GM12878 (cell line): ENCODE measurements around the gene EHD4. TPM values are rescaled to one million over a fixed set of nuclear protein-coding genes. Genes with fewer than 3 reads are reported as not detected.

Source experiments
- ASH2L ChIP-seq: fragments of 300-600, 200-600 bp; sonication (generic); IDR thresholded peaks from 2 replicates; pipeline ENCODE4 v1.6.1; 2017; ENCODE audit warnings: low read depth, mild to moderate bottlenecking, borderline replicate concordance
- BCL11A ChIP-seq: IDR thresholded peaks from 2 replicates; pipeline ENCODE4 v1.6.1; 2011; ENCODE audit warnings: low read depth, low read length
- CHD1 ChIP-seq: IDR thresholded peaks from 2 replicates; pipeline ENCODE4 v1.6.1; 2012; ENCODE audit warnings: low read depth, low read length, improper control_type of control experiment
- DPF2 ChIP-seq: fragments of 450-650 bp; IDR thresholded peaks from 2 replicates; pipeline ENCODE4 v1.6.1; 2017; ENCODE audit warnings: mild to moderate bottlenecking
- E4F1 ChIP-seq: fragments of 450-650 bp; IDR thresholded peaks from 2 replicates; pipeline ENCODE4 v1.6.1; 2018; ENCODE audit warnings: borderline replicate concordance, mild to moderate bottlenecking; ENCODE audit not compliant: partially characterized antibody
- GABPA ChIP-seq: IDR thresholded peaks from 2 replicates; pipeline ENCODE4 v1.6.1; 2014; ENCODE audit warnings: antibody characterized with exemption, low read depth, mild to moderate bottlenecking, inconsistent platforms
- GATAD2B ChIP-seq: fragments of 450-650 bp; conservative IDR thresholded peaks from 2 replicates; pipeline ENCODE4 v1.6.1; 2017; ENCODE audit warnings: low read depth, mild to moderate bottlenecking, moderate library complexity
- JUNB ChIP-seq: IDR thresholded peaks from 2 replicates; pipeline ENCODE4 v1.6.1; 2016; ENCODE audit warnings: antibody characterized with exemption, mild to moderate bottlenecking
- NR2C1 ChIP-seq: fragments of 450-650 bp; IDR thresholded peaks from 2 replicates; pipeline ENCODE4 v1.6.1; 2017; ENCODE audit warnings: antibody characterized with exemption, mild to moderate bottlenecking, moderate library complexity
- PAX5 ChIP-seq: IDR thresholded peaks from 2 replicates; pipeline ENCODE4 v1.6.1; 2011; ENCODE audit warnings: low read depth, low read length, borderline replicate concordance
- POLR2A ChIP-seq: IDR thresholded peaks from 2 replicates; pipeline ENCODE4 v1.6.1; 2011; ENCODE audit warnings: low read depth, mild to moderate bottlenecking, low read length
- PRDM15 ChIP-seq: fragments of 450-650 bp; formaldehyde crosslinking; IDR thresholded peaks from 2 replicates; pipeline ENCODE4 v1.4.0; 2020; ENCODE audit warnings: mild to moderate bottlenecking, moderate library complexity
- RBBP5 ChIP-seq: fragments of 200-600 bp; sonication (generic); conservative IDR thresholded peaks from 2 replicates; pipeline ENCODE4 v1.6.1; 2016
- SMC3 ChIP-seq: IDR thresholded peaks from 2 replicates; pipeline ENCODE4 v1.6.1; 2011; ENCODE audit warnings: low read length, improper control_type of control experiment, borderline replicate concordance
- SUPT20H ChIP-seq: IDR thresholded peaks from 2 replicates; pipeline ENCODE4 v1.6.1; 2011; ENCODE audit warnings: low read depth, mild to moderate bottlenecking, low read length, moderate library complexity, borderline replicate concordance; ENCODE audit not compliant: control insufficient read depth
- TCF3 ChIP-seq: IDR thresholded peaks from 2 replicates; pipeline ENCODE4 v1.6.1; 2012; ENCODE audit warnings: low read depth, mild to moderate bottlenecking, low read length, borderline replicate concordance; ENCODE audit not compliant: insufficient read depth
- ZNF24 ChIP-seq: fragments of 450-650 bp; IDR thresholded peaks from 2 replicates; pipeline ENCODE4 v1.6.1; 2017; ENCODE audit warnings: antibody characterized with exemption, mild to moderate bottlenecking
- ZNF274 ChIP-seq: IDR thresholded peaks from one replicate; pipeline ENCODE4 v1.8.0; 2011; ENCODE audit not compliant: insufficient read length, insufficient read depth
- ZNF687 ChIP-seq: fragments of 450-650 bp; IDR thresholded peaks from 2 replicates; pipeline ENCODE4 v1.6.1; 2017; ENCODE audit warnings: mild to moderate bottlenecking, moderate library complexity
- polyA plus RNA-seq, 11 experiments: library from polyadenylated mRNA; depleted of rRNA in 4 of 11; unstranded in 6 of 11; stranded (reverse) in 5 of 11; fragments of >200 nt; fragmentation: Nextera tagmentation in 4 of 11; fragmentation: Illumina TruSeq in 1 of 11; extraction: Ambion mirVana in 4 of 11; extraction: Trizol in 1 of 11; gene quantifications; 1 replicate in 1 of 11; 2 replicates in 10 of 11; pipeline versions ENCODE4 v1.2.1 to v1.2.3, GENCODE V29; 2011 to 2016; ENCODE audit warnings: inconsistent platforms in 2 of 11, missing spikeins in 2 of 11, low read depth in 1 of 11
- total RNA-seq, 4 experiments: library from RNA; depleted of rRNA in 3 of 4; stranded (reverse); fragments of >200 nt in 3 of 4; fragmentation: Illumina TruSeq in 1 of 4; extraction: Trizol in 1 of 4; gene quantifications; 2 replicates each; pipeline versions ENCODE4 v1.2.1 to v1.2.3, GENCODE V29; 2013 to 2021
- TF ChIP-seq, protein P1 (sequence below): IDR thresholded peaks from 2 replicates; pipeline ENCODE4 v1.6.1; 2011; ENCODE audit warnings: low read depth, low read length, improper control_type of control experiment, borderline replicate concordance

EHD4 gene
- total and polyA plus RNA-seq, 10 of the 15 experiments (the other 5 are each of a cell fraction or from before 2014, with no cell fraction given): 4.2 to 62.9 (median 44.7) TPM

- TF ChIP-seq PRDM15 (CRISPR knock-in tag) (no peak), ASH2L (no peak), ZNF687 (0 out of 2 replicates have a peak, but pooled peaks have one; percentile 15), ZNF274 (no peak), JUNB (0 out of 2 replicates have a peak, but pooled peaks have one; percentile 3), POLR2A (peak; percentile 34; the same call in 1 of the 2 replicates), SMC3 (no peak), TCF3 (0 out of 2 replicates have a peak, but pooled peaks have one; percentile 35), DPF2 (peak; percentile 95), GABPA (no peak), NR2C1 (no peak), E4F1 (no peak), PAX5 (0 out of 2 replicates have a peak, but pooled peaks have one; percentile 23), RBBP5 (no peak), SUPT20H (no peak), BCL11A (peak; percentile 16; the same call in 1 of the 2 replicates), GATAD2B (peak; percentile 63), CHD1 (no peak), ZNF24 (0 out of 2 replicates have a peak, but pooled peaks have one; percentile 24)
- TF ChIP-seq, protein P1, sequence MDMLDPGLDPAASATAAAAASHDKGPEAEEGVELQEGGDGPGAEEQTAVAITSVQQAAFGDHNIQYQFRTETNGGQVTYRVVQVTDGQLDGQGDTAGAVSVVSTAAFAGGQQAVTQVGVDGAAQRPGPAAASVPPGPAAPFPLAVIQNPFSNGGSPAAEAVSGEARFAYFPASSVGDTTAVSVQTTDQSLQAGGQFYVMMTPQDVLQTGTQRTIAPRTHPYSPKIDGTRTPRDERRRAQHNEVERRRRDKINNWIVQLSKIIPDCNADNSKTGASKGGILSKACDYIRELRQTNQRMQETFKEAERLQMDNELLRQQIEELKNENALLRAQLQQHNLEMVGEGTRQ: no peak
Measured at GRCh38 chr15:41967506-41968206, 4.7 kb downstream of the EHD4 start (continued).
